Activated naive CD8-positive, alpha-beta T cell (primary cell): ENCODE measurements around the gene STN1.

Source experiments
- H3K27ac Mint-ChIP-seq: one replicate; pipeline ENCODE4 v1.8.0; 2021; ENCODE audit warnings: mixed read lengths
- H3K27me3 Mint-ChIP-seq: one replicate; pipeline ENCODE4 v1.8.0; 2021; ENCODE audit warnings: mixed read lengths
- H3K36me3 Mint-ChIP-seq: one replicate; pipeline ENCODE4 v1.8.0; 2021; ENCODE audit warnings: mixed read lengths
- H3K4me1 Mint-ChIP-seq: one replicate; pipeline ENCODE4 v1.8.0; 2021; ENCODE audit warnings: low read depth, mixed read lengths
- H3K4me3 Mint-ChIP-seq: one replicate; pipeline ENCODE4 v1.8.0; 2021; ENCODE audit warnings: mild to moderate bottlenecking, mixed read lengths
- H3K9me3 Mint-ChIP-seq: one replicate; pipeline ENCODE4 v1.8.0; 2021; ENCODE audit warnings: low read depth, mixed read lengths

Gene STN1

GRCh38 chr10:103918053-103918846 is at the start of gene STN1:
STN1 (minus strand) TSS chr10:103918184; CDS start chr10:103917594, 590 bp downstream.
- Mint-ChIP-seq H3K27me3 (no peaks in the 10 kb centered on the region), H3K36me3 (peaks cover 8% of the 10 kb centered on the region), H3K4me1 (peaks cover 38% of the 10 kb centered on the region), H3K9me3 (peaks cover 7% of the 10 kb centered on the region), H3K27ac (peak within 1 kb of the TSS; percentile 98), H3K4me3 (peak within 1 kb of the TSS; percentile 98)

- H3K27me3 Mint-ChIP-seq, result no peaks in the 10 kb centered on the region
- H3K4me3 Mint-ChIP-seq, result peak overlapping the region; percentile 99
- peak overlapping the region; percentile 94 for H3K27ac Mint-ChIP-seq
- no peaks in the 10 kb centered on the region for H3K9me3 Mint-ChIP-seq
- H3K36me3 Mint-ChIP-seq, result no peaks in the 10 kb centered on the region
- H3K4me1 Mint-ChIP-seq, result peaks cover 45% of the 10 kb centered on the region
Measured at GRCh38 chr10:103967448-103968071, 49.6 kb upstream of the STN1 start.

- H3K9me3 Mint-ChIP-seq, result no peaks in the 10 kb centered on the region
- H3K27me3 Mint-ChIP-seq, result no peaks in the 10 kb centered on the region
- H3K36me3 Mint-ChIP-seq, result no peaks in the 10 kb centered on the region
- peak within 1 kb of the TSS; percentile 95 for H3K27ac Mint-ChIP-seq
- H3K4me1 Mint-ChIP-seq, result peaks cover 40% of the 10 kb centered on the region
- H3K4me3 Mint-ChIP-seq, result peak within 1 kb of the TSS; percentile 99
Measured at GRCh38 chr10:103966671-103967447, 48.9 kb upstream of the STN1 start, which contains the start of gene SLK. SLK (plus strand) TSS chr10:103967140; CDS start chr10:103967746, 606 bp downstream.

GRCh38 chr10:103960103-103960502 is 42.1 kb upstream of the STN1 start:
- Mint-ChIP-seq H3K36me3 (peaks cover 2% of the 10 kb centered on the region), H3K4me1 (peaks cover 1% of the 10 kb centered on the region), H3K4me3 (no peak overlapping the region), H3K27me3 (no peaks in the 10 kb centered on the region), H3K27ac (no peak overlapping the region), H3K9me3 (no peaks in the 10 kb centered on the region)

GRCh38 chr10:103958996-103959395 is 41.0 kb upstream of the STN1 start:
- Mint-ChIP-seq H3K36me3 (peaks cover 2% of the 10 kb centered on the region), H3K4me1 (no peaks in the 10 kb centered on the region), H3K27ac (no peak overlapping the region), H3K4me3 (no peak overlapping the region), H3K9me3 (peaks cover 3% of the 10 kb centered on the region), H3K27me3 (no peaks in the 10 kb centered on the region)

- Mint-ChIP-seq H3K4me3 (no peak overlapping the region), H3K27ac (no peak overlapping the region), H3K4me1 (no peaks in the 10 kb centered on the region), H3K27me3 (no peaks in the 10 kb centered on the region), H3K36me3 (peaks cover 4% of the 10 kb centered on the region), H3K9me3 (peaks cover 3% of the 10 kb centered on the region)
Measured at GRCh38 chr10:103954543-103954942, 36.6 kb upstream of the STN1 start.

GRCh38 chr10:103951942-103952341 is 34.0 kb upstream of the STN1 start:
- Mint-ChIP-seq H3K27ac (no peak overlapping the region), H3K9me3 (peaks cover 3% of the 10 kb centered on the region), H3K4me1 (peaks cover 5% of the 10 kb centered on the region), H3K4me3 (no peak overlapping the region), H3K27me3 (no peaks in the 10 kb centered on the region), H3K36me3 (peaks cover 4% of the 10 kb centered on the region)

- H3K36me3 Mint-ChIP-seq, result peaks cover 4% of the 10 kb centered on the region
- peaks cover 5% of the 10 kb centered on the region for H3K4me1 Mint-ChIP-seq
- H3K4me3 Mint-ChIP-seq, result no peak overlapping the region
- H3K27ac Mint-ChIP-seq, result no peak overlapping the region
- no peaks in the 10 kb centered on the region for H3K27me3 Mint-ChIP-seq
- H3K9me3 Mint-ChIP-seq, result peaks cover 3% of the 10 kb centered on the region
Measured at GRCh38 chr10:103951183-103951582, 33.2 kb upstream of the STN1 start.

- Mint-ChIP-seq H3K9me3 (peaks cover 3% of the 10 kb centered on the region), H3K36me3 (peaks cover 2% of the 10 kb centered on the region), H3K27ac (no peak overlapping the region), H3K4me3 (no peak overlapping the region), H3K27me3 (no peaks in the 10 kb centered on the region), H3K4me1 (peaks cover 5% of the 10 kb centered on the region)
Measured at GRCh38 chr10:103949728-103950127, 31.7 kb upstream of the STN1 start.

- Mint-ChIP-seq H3K9me3 (no peaks in the 10 kb centered on the region), H3K4me1 (peaks cover 5% of the 10 kb centered on the region), H3K27ac (no peak overlapping the region), H3K4me3 (no peak overlapping the region), H3K36me3 (peaks cover 2% of the 10 kb centered on the region), H3K27me3 (no peaks in the 10 kb centered on the region)
Measured at GRCh38 chr10:103947799-103948516, 30.0 kb upstream of the STN1 start.

- H3K4me3 Mint-ChIP-seq, result no peak overlapping the region
- H3K27me3 Mint-ChIP-seq, result no peaks in the 10 kb centered on the region
- peaks cover 3% of the 10 kb centered on the region for H3K4me1 Mint-ChIP-seq
- no peak overlapping the region for H3K27ac Mint-ChIP-seq
- no peaks in the 10 kb centered on the region for H3K9me3 Mint-ChIP-seq
- H3K36me3 Mint-ChIP-seq, result no peaks in the 10 kb centered on the region
Measured at GRCh38 chr10:103942866-103943265, 24.9 kb upstream of the STN1 start.

GRCh38 chr10:103941801-103942200 is 23.8 kb upstream of the STN1 start:
- no peaks in the 10 kb centered on the region for H3K9me3 Mint-ChIP-seq
- no peaks in the 10 kb centered on the region for H3K4me1 Mint-ChIP-seq
- H3K27ac Mint-ChIP-seq, result no peak overlapping the region
- no peak overlapping the region for H3K4me3 Mint-ChIP-seq
- H3K36me3 Mint-ChIP-seq, result no peaks in the 10 kb centered on the region
- no peaks in the 10 kb centered on the region for H3K27me3 Mint-ChIP-seq

GRCh38 chr10:103939522-103939921 is 21.5 kb upstream of the STN1 start:
- no peaks in the 10 kb centered on the region for H3K27me3 Mint-ChIP-seq
- no peaks in the 10 kb centered on the region for H3K36me3 Mint-ChIP-seq
- H3K4me3 Mint-ChIP-seq, result no peak overlapping the region
- no peaks in the 10 kb centered on the region for H3K4me1 Mint-ChIP-seq
- no peak overlapping the region for H3K27ac Mint-ChIP-seq
- H3K9me3 Mint-ChIP-seq, result no peaks in the 10 kb centered on the region

GRCh38 chr10:103936022-103936421 is 18.0 kb upstream of the STN1 start:
- Mint-ChIP-seq H3K36me3 (no peaks in the 10 kb centered on the region), H3K9me3 (no peaks in the 10 kb centered on the region), H3K27me3 (no peaks in the 10 kb centered on the region), H3K27ac (no peak overlapping the region), H3K4me1 (no peaks in the 10 kb centered on the region), H3K4me3 (no peak overlapping the region)
